Stimulated activated naive CD8-positive, alpha-beta T cell treated with anti-CD3 and anti-CD28 coated beads, Interleukin-15, Interleukin-2, amounts not matched to agents 100 ng/mL and 50 ng/mL, for 24 hours (primary cell): Measurements from ENCODE around the gene KIAA1217.

Source experiments
- H3K27ac Mint-ChIP-seq: one replicate; pipeline ENCODE4 v1.8.0; 2021; ENCODE audit warnings: mild to moderate bottlenecking, mixed read lengths
- H3K27me3 Mint-ChIP-seq: one replicate; pipeline ENCODE4 v1.8.0; 2021; ENCODE audit warnings: mixed read lengths
- H3K36me3 Mint-ChIP-seq: one replicate; pipeline ENCODE4 v1.8.0; 2021; ENCODE audit warnings: low read depth, mixed read lengths
- H3K4me1 Mint-ChIP-seq: one replicate; pipeline ENCODE4 v1.8.0; 2021; ENCODE audit warnings: low read depth, mixed read lengths
- H3K4me3 Mint-ChIP-seq: one replicate; pipeline ENCODE4 v1.8.0; 2021; ENCODE audit warnings: mild to moderate bottlenecking, mixed read lengths
- H3K9me3 Mint-ChIP-seq: one replicate; pipeline ENCODE4 v1.8.0; 2021; ENCODE audit warnings: mixed read lengths

Gene KIAA1217

GRCh38 chr10:24363070-24363469, 154.1 kb downstream of the KIAA1217 start:
- Mint-ChIP-seq H3K27ac (no peak overlapping the region), H3K4me1 (no peaks in the 10 kb centered on the region), H3K4me3 (no peak overlapping the region), H3K9me3 (no peaks in the 10 kb centered on the region), H3K27me3 (no peaks in the 10 kb centered on the region), H3K36me3 (no peaks in the 10 kb centered on the region)

GRCh38 chr10:24367688-24368087, 158.8 kb downstream of the KIAA1217 start:
- Mint-ChIP-seq H3K27me3 (peaks cover 4% of the 10 kb centered on the region), H3K36me3 (no peaks in the 10 kb centered on the region), H3K4me3 (no peak overlapping the region), H3K27ac (no peak overlapping the region), H3K4me1 (no peaks in the 10 kb centered on the region), H3K9me3 (peaks cover 5% of the 10 kb centered on the region)

GRCh38 chr10:24370877-24371276, 161.9 kb downstream of the KIAA1217 start:
- Mint-ChIP-seq H3K9me3 (peaks cover 5% of the 10 kb centered on the region), H3K27me3 (peaks cover 4% of the 10 kb centered on the region), H3K36me3 (no peaks in the 10 kb centered on the region), H3K27ac (no peak overlapping the region), H3K4me1 (no peaks in the 10 kb centered on the region), H3K4me3 (no peak overlapping the region)

GRCh38 chr10:24371396-24371795, 162.5 kb downstream of the KIAA1217 start:
- Mint-ChIP-seq H3K4me1 (no peaks in the 10 kb centered on the region), H3K9me3 (peaks cover 5% of the 10 kb centered on the region), H3K27ac (no peak overlapping the region), H3K4me3 (no peak overlapping the region), H3K36me3 (no peaks in the 10 kb centered on the region), H3K27me3 (peaks cover 4% of the 10 kb centered on the region)

- peaks cover 13% of the 10 kb centered on the region for H3K9me3 Mint-ChIP-seq
- H3K36me3 Mint-ChIP-seq, result no peaks in the 10 kb centered on the region
- H3K4me1 Mint-ChIP-seq, result no peaks in the 10 kb centered on the region
- H3K27me3 Mint-ChIP-seq, result peaks cover 6% of the 10 kb centered on the region
- no peak overlapping the region for H3K27ac Mint-ChIP-seq
- no peak overlapping the region for H3K4me3 Mint-ChIP-seq
Observed at GRCh38 chr10:24374134-24374915, 165.4 kb downstream of the KIAA1217 start.

- Mint-ChIP-seq H3K4me3 (no peak overlapping the region), H3K9me3 (peaks cover 13% of the 10 kb centered on the region), H3K27ac (no peak overlapping the region), H3K27me3 (peaks cover 8% of the 10 kb centered on the region), H3K4me1 (no peaks in the 10 kb centered on the region), H3K36me3 (no peaks in the 10 kb centered on the region)
Observed at GRCh38 chr10:24375510-24375909, 166.6 kb downstream of the KIAA1217 start.

GRCh38 chr10:24376731-24377130, 167.8 kb downstream of the KIAA1217 start:
- no peak overlapping the region for H3K27ac Mint-ChIP-seq
- no peaks in the 10 kb centered on the region for H3K4me1 Mint-ChIP-seq
- H3K9me3 Mint-ChIP-seq, result peaks cover 12% of the 10 kb centered on the region
- peaks cover 8% of the 10 kb centered on the region for H3K27me3 Mint-ChIP-seq
- no peaks in the 10 kb centered on the region for H3K36me3 Mint-ChIP-seq
- H3K4me3 Mint-ChIP-seq, result no peak overlapping the region

GRCh38 chr10:24378126-24378920, 169.4 kb downstream of the KIAA1217 start:
- H3K27ac Mint-ChIP-seq, result no peak overlapping the region
- H3K36me3 Mint-ChIP-seq, result no peaks in the 10 kb centered on the region
- no peak overlapping the region for H3K4me3 Mint-ChIP-seq
- peaks cover 4% of the 10 kb centered on the region for H3K4me1 Mint-ChIP-seq
- peaks cover 8% of the 10 kb centered on the region for H3K27me3 Mint-ChIP-seq
- peaks cover 8% of the 10 kb centered on the region for H3K9me3 Mint-ChIP-seq

- Mint-ChIP-seq H3K4me3 (no peak overlapping the region), H3K36me3 (no peaks in the 10 kb centered on the region), H3K27me3 (peaks cover 22% of the 10 kb centered on the region), H3K9me3 (peaks cover 8% of the 10 kb centered on the region), H3K27ac (no peak overlapping the region), H3K4me1 (peaks cover 14% of the 10 kb centered on the region)
Observed at GRCh38 chr10:24381235-24382010, 172.5 kb downstream of the KIAA1217 start.

- peaks cover 22% of the 10 kb centered on the region for H3K27me3 Mint-ChIP-seq
- no peak overlapping the region for H3K27ac Mint-ChIP-seq
- no peak overlapping the region for H3K4me3 Mint-ChIP-seq
- H3K36me3 Mint-ChIP-seq, result no peaks in the 10 kb centered on the region
- peaks cover 8% of the 10 kb centered on the region for H3K9me3 Mint-ChIP-seq
- peaks cover 14% of the 10 kb centered on the region for H3K4me1 Mint-ChIP-seq
Observed at GRCh38 chr10:24382045-24382444, 173.1 kb downstream of the KIAA1217 start.

GRCh38 chr10:24382596-24382978, 173.6 kb downstream of the KIAA1217 start:
- Mint-ChIP-seq H3K27me3 (peaks cover 22% of the 10 kb centered on the region), H3K36me3 (no peaks in the 10 kb centered on the region), H3K4me3 (no peak overlapping the region), H3K4me1 (peaks cover 14% of the 10 kb centered on the region), H3K9me3 (peaks cover 8% of the 10 kb centered on the region), H3K27ac (no peak overlapping the region)

- Mint-ChIP-seq H3K36me3 (no peaks in the 10 kb centered on the region), H3K27me3 (peaks cover 22% of the 10 kb centered on the region), H3K4me1 (peaks cover 14% of the 10 kb centered on the region), H3K4me3 (peak overlapping the region; percentile 26), H3K9me3 (peaks cover 8% of the 10 kb centered on the region), H3K27ac (peak overlapping the region; percentile 63)
Observed at GRCh38 chr10:24382979-24383663, 174.2 kb downstream of the KIAA1217 start.

GRCh38 chr10:24383681-24384106, 174.8 kb downstream of the KIAA1217 start:
- peak overlapping the region; percentile 26 for H3K4me3 Mint-ChIP-seq

GRCh38 chr10:24384954-24385353, 176.0 kb downstream of the KIAA1217 start:
- H3K36me3 Mint-ChIP-seq, result no peaks in the 10 kb centered on the region
- no peaks in the 10 kb centered on the region for H3K9me3 Mint-ChIP-seq
- H3K27ac Mint-ChIP-seq, result no peak overlapping the region
- peaks cover 14% of the 10 kb centered on the region for H3K4me1 Mint-ChIP-seq
- H3K27me3 Mint-ChIP-seq, result peaks cover 16% of the 10 kb centered on the region
- no peak overlapping the region for H3K4me3 Mint-ChIP-seq

More at GRCh38 chr10:24383681-24384106, 174.8 kb downstream of the KIAA1217 start:
- Mint-ChIP-seq H3K27ac (peak overlapping the region; percentile 63), H3K27me3 (peaks cover 18% of the 10 kb centered on the region), H3K9me3 (peaks cover 3% of the 10 kb centered on the region), H3K36me3 (no peaks in the 10 kb centered on the region), H3K4me1 (peaks cover 14% of the 10 kb centered on the region)
